Measurements from ENCODE around the gene CDKL1.
"Not testable (repeated sequence)": the region's sequence is repeated elsewhere in the genome, so short reads cannot be mapped to it uniquely, and the experiment has no call there.

The CDKL1 gene

DNA sequence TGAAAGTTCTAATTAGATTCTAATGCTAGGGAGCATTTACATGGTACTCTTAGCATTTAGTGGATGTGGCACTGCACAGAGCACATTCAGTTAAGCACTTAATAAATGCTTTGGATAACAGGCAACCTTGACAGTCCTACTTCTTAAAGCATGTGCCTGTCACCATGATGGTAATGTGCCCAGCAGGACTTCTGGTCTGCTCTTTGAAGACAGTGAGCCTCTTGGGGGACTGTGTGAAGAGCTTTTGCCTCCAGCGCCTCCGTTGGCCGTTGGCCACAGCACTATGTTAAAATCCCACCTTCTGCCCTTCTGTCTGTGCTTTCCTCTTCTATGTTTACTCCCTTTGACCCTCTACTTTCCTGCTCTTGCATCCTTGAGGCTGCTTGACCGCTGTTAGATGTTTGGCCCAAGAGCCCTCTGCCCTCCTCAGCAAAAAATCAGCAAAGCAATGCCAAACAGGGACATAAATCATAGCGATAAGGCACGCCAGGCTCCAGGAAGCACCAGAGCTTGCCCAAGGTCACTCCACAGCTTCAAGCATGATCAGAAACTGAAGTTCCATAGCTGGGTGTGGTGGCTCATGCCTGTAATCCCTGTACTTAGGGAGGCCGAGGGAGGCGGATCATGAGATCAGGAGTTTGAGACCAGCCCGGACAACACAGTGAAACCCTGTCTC is 8.3 kb downstream of the CDKL1 start:
- in situ Hi-C loops (cut with MboI; ENCODE audit: low sequenced_read_pairs), result no loop called here

DNA sequence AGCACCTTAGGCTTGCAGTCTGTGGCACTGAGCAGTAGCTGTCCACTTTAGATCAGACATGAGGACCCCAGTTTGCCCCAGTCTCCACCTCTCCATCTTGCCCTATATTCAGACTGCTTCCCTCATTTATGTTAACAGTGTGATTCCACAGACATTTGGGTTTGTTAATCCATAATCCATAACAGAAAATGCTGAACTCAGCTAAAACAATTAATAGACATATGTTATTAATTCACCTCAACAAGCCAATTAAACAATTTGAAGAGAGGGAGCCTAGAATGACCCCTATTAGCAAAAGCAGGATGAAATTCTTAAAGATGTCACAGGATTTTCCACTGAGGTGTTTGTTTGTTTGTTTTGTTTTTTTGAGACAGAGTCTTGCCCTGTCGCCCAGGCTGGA is 9.1 kb downstream of the CDKL1 start:
- in situ Hi-C loops (cut with MboI; ENCODE audit: low sequenced_read_pairs), result no loop called here

DNA sequence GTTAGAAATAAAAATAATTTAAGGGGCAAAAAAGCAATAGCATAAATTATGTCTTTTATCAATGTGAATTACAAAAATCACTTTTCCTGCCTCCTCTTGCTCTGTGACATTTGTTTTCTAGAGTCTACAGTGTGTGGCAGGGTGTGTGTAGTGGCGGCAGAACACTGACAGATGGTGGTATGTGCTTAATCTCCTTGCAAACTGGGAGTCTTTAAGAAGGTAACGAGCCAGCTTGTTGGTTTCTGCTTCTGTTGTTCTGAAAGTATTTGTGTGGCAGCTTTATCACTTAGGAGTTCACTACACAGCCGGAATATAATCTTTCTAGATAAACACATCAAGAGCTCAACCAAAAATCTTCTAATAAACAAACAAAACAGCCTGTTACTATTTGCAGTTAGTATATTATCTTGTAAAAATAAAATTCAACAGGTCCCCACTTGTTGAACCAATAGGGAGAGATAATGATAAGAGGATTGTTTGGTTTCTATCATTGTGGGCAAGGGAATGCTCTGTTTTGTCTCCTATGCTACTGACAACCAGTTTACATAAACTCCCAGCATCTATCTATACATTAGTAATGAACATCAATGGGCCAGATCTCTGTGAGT is 13.0 kb downstream of the CDKL1 start:
- in situ Hi-C loops (cut with MboI; ENCODE audit: low sequenced_read_pairs), result no loop called here

DNA sequence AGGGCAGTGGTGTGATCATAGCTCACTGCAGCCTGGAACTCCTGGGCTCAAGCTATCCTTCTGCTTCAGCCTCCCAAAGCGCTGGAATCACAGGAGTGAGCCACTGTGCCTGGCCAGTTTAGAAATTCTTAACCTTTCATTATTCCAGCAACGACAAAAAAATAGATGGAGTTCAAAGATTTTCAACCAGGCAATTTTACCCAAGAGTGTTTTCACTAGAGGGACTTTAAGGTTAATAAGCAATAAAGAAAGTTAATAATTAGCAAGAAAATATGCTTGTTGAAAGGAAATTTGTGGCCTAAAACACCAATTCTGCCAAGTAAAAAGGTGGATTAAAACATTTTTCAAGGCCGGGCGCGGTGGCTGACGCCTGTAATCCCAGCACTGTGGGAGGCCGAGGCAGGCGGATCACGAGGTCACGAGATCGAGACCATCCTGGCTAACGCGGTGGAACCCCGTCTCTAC is 14.8 kb downstream of the CDKL1 start:
- in situ Hi-C loops (cut with MboI; ENCODE audit: low sequenced_read_pairs), result no loop called here

DNA sequence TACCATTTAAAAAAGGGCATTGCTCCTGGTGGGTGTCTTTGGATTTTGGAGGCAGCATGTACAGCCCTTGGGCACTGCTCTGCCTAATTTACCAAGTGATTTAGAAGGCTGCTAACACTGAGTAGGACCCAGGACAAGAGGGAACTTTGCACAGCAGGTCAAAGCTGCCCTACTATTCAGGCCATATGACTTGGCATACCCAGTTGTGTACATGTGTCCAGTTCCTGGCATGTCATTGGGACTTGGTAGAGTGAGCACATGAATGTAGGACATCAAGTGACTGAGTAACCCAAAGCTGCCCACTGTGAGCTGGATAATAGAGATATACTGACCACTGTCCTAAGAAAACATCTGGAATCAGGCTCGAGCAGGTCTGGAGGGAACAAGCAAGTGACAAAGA is 15.7 kb downstream of the CDKL1 start:
- in situ Hi-C loops (cut with MboI; ENCODE audit: low sequenced_read_pairs), result no loop called here

DNA sequence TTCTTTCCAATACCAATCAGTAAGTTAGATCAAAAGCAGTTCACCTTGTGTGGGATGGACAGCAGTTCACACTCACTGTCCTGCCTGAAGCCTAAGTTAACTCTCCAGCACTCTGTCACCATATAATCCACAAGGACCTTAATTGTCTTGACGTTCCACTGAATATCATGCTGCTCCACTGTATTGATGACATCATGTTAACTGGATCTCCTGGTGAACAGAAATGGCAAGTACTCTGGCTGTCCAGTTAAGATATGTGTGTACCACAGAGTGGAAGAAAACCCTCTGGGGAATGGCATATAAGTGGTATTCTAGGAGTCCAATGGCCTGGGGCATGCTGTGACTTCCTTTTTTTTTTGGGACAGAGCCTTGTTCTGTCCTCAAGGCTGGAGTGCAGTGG is 16.2 kb downstream of the CDKL1 start:
- in situ Hi-C loops (cut with MboI; ENCODE audit: low sequenced_read_pairs), result no loop called here

DNA sequence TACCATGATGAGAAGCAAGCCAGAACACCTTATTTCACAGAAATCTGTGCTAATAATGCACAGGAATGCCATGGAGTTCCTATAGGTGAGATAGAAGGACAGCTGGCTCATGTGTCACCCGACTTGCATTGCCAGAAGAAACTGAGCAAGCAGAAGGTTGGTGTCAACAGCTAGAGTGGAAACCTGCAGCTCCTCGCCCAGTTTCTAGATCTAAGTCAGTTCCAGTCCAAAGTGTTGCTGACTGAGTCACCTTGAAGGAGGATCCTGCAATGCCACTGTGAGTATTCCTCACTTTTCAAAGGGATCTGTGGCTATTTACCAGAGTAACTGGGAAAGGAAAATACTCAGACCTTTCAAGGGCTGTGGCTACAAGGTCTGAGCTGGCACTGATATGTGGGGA is 17.1 kb downstream of the CDKL1 start:
- in situ Hi-C loops (cut with MboI; ENCODE audit: low sequenced_read_pairs), result no loop called here

DNA sequence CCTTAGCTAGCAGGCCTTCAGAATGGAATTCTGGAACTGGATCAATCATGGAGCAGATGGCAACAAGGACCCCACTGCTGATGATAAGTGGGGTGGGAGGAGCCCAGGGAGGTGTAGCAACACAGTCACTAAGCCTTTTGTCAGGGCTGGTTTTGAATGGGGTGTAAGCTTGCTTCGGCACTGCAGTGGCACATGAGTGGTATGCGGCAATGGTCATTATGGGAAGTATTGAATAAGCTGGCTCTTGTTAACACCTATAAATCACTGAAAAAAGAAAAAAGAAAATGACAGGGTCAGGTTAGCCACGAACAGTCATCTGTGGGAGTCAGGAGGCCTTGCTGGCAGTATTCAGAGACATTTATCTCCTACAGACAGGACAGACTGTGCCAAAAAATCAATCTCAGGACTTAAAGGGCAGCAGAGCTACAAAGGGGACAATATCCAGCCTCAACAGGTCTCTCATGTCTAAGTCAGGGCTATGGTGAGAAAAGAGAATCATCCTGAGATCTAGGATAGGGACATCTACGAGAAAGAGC is 19.1 kb downstream of the CDKL1 start:
- in situ Hi-C loops (cut with MboI; ENCODE audit: low sequenced_read_pairs), result no loop called here

DNA sequence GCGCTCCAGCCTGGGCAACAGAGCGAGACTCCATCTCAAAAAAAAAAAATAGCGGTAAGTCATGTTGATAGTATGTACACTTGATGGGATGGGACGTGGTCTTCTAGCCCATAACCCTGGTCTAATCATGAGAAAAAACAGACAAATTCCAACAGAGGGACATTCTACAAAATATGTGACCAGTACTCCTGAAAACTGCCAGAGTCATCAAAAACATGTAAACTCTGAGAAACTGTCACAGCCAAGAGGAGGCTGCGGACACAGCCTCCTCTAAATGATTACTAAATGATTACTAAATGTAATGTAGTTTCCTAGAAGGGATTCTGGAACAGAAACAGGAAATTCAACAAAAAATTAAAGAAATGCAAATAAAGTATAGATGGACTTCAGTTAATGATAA is 20.9 kb downstream of the CDKL1 start:
- in situ Hi-C loops (cut with MboI; ENCODE audit: low sequenced_read_pairs), result no loop called here

DNA sequence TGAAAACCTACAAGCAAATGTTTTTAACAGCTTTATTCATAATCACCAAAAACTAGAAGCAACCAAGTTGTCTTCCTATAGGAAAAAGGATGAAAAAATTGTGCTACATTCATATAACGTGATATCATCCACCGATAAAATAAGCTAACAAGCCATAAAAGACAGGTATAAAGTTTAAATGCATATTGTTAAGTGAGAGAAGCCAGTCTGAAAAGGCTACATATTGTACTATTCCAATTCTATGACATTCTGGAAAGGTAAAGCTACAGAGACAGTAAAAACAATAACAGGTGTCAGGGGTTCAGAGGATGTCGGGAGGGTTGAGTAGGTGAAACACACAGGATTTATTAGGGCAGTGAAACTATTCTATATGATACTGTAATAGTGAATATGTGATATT is 22.7 kb downstream of the CDKL1 start:
- in situ Hi-C loops (cut with MboI; ENCODE audit: low sequenced_read_pairs), result no loop called here

DNA sequence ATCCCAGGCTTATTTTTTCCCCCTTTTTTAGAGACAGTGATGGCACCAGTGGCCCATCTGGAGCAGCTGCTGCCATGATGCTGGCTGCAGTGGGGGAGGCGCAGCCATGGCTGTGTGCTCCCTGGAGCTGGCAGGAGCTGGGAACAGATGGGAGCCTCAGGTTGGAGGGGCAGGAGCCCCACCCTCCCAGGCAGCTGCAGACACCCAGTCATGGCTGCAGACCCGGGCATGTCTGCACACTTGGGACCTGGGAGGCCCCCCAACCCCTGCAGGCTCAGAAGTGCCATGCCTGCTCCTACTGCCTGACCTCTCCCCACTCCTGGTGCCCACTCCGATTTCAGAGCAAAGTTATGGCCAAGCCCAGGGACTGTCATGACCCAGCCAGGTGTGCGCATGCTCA is 25.1 kb downstream of the CDKL1 start:
- in situ Hi-C loops (cut with MboI; ENCODE audit: low sequenced_read_pairs), result no loop called here

DNA sequence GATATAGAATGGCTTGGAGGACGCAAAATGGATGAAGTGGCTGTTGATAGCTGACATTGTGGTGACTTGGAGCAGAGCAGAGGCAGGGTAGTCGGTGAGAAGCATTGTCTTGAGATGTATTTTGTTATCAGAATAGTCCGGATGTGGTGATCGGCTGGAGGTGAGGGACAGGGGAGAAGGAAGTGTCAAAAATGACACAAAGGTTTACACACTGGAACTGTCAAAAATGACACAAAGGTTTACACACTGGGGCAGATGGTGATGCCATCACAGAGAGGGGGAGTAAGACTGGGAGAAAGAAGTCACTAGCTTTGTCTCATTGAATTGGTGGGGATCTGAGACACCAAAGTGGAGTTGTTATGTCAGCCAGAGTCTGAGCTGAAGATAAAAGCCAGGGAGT is 30.1 kb downstream of the CDKL1 start:
- in situ Hi-C loops (cut with MboI; ENCODE audit: low sequenced_read_pairs), result no loop called here

DNA sequence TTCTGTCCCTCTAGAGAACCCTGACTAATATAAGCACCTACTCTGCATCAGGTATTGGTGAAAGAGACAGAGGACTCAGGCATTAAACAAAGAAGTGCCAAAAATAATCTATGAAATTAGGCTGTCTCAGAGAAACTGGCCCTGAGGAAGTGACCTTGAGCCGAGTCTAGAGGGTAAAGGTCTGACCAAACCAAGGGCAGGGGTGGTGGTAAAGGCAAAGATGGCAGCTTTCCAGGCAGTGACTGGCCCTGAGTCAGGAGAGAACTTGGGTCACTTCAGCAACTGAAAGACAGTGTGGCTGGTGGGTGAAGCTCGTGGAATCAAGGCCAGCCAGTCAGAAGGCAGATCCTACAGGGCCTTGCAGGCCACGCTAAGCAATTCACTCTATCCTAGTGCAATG is 30.6 kb downstream of the CDKL1 start:
- in situ Hi-C loops (cut with MboI; ENCODE audit: low sequenced_read_pairs), result no loop called here

DNA sequence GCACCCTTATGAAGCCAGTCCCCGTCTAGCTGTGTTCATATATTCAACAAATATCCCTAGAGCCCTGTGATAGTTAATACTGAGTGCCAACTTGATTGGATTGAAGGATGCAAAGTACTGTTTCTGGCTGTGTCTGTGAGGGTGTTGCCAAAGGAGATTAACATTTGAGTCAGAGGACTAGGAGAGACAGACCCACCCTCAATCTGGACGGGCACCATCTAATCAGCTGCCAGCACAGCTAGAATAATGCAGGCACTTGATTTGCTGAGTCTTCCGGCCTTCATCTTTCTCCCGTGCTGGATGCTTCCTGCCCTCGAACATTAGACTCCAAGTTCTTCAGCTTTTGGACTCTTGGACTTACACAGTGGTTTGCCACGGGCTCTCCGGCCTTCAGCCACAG is 31.1 kb downstream of the CDKL1 start:
- in situ Hi-C loops (cut with MboI; ENCODE audit: low sequenced_read_pairs), result not testable (repeated sequence)

DNA sequence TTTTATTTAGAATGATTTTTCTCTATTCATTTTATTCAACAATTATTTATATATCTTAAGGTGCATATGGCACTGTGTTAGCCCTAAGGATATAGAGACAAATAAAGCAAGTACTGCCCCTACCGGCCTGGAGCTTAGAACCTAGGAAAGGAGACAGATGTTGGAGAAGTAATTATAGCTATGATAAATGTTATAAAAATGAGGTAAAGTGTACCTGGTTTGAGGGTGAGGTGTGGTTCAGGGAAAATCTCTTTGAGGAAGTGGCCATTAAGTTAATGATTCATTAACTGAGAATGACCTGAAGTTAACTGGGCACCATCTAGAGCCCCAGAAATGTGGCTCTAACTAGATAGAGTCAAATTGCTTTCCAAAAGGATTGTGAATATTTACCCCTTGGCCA is 31.9 kb downstream of the CDKL1 start:
- in situ Hi-C loops (cut with MboI; ENCODE audit: low sequenced_read_pairs), result no loop called here

DNA sequence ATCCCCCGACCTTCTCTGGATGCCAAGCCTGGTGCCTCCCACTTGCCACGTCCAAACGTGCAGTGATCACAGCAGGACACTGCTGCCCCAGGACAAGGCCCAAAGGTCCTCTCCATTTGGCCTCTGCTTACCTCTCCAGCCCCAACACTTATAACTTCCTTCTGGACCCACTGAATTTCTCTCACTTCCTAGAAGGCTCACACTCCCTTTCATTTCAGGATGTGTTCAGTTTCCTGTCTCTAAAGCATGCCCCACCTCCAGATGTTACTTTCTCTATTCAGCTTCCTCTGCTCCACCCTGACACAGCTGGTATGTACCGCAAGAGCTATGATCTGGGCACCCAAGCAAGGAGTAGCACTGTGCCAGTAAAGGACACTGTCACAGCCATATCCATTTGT is 33.0 kb downstream of the CDKL1 start:
- in situ Hi-C loops (cut with MboI; ENCODE audit: low sequenced_read_pairs), result no loop called here

DNA sequence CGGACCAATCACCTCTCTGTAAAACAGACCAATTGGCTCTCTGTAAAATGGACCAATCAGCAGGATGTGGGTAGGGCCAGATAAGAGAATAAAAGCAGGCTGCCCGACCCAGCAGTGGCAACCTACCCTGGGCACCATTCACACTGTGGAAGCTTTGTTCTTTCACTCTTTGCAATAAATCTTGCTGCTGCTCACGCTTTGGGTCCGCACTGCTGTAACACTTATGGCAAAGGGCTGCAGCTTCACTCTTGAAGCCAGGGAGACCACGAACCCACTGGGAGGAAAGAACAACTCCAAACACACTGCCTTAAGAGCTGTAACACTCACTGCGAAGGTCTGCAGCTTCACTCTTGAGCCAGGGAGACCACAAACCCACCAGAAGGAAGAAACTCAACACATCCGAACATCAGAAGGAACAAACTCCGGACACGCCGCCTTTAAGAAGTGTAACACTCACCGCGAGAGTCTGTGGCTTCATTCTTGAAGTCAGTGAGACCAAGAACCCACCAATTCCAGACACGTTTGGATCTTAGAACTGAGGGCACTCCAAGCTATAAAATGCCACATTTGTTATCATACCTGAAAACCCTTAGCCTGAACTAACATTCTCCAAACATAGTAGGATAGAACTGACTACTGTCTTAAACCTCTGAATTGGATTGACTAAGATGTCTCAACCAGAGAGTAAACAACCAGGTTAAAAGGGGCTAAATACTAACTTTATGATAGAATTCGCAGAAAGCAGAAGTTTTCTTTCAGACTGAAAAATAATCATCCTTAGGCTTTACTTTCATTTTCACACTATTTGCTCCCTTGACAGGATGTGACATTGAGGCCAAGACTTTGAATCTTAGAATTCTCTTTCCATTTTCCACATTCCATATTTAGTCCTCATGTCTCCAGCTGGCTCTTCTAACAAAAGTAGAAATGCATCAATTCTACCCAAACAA is 33.6 kb downstream of the CDKL1 start:
- in situ Hi-C loops (cut with MboI; ENCODE audit: low sequenced_read_pairs), result no loop called here

DNA sequence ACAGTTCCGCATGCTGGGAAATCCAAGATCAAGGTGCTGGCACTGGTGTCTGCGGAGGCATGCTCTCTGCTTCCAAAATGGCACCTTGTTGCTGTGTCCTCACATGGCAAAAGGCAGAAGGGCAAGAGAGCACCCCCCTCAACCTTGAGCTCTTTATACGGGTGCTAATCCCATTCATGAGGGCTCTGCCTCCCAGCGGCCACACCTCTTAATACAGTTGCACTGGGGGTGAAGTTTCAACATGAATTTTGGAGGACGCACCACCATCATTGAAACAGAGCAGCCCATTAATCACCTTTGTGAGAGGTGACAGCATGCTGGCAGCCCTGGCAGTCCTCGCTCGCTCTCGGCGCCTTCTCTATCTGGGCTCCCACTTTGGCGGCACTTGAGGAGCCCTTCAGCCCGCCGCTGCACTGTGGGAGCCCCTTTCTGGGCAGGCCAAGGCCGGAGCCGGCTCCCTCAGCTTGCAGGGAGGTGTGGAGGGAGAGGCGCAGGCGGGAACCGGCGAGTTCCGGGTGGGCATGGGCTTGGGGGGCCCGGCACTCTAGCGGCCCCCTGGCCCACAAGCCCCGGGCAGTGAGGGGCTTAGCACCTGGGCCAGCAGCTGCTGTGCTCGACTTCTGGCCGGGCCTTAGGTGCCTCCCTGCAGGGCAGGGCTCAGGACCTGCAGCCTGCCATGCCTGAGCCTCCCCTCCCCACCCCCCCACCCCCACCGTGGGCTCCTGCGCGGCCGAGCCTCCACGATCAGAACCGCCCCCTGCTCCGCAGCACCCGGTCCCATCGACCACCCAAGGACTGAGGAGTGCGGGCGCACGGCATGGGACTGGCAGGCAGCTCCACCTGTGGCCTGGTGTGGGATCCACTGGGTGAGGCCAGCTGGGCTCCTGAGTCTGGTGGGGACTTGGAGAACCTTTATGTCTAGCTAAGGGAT is 34.9 kb downstream of the CDKL1 start:
- in situ Hi-C loops (cut with MboI; ENCODE audit: low sequenced_read_pairs), result not testable (repeated sequence)

DNA sequence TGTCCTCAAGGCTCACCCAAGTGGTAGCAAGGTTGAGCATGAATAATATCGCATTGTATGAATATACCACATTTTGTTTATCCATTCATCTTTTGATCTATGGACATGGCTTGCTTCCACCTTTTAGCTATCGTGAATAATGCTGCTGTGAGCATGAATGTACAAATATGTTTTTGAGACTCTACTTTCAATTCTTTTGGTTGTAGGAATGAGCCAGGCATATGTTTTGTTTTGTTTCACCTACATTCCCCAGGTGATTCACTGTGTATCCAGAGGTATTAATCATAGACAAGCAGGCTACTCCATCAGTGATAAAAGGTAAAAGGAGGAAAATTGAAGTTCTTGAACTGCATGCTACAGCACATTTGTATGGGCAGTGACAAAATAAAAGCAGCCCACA is 35.8 kb downstream of the CDKL1 start:
- in situ Hi-C loops (cut with MboI; ENCODE audit: low sequenced_read_pairs), result no loop called here

DNA sequence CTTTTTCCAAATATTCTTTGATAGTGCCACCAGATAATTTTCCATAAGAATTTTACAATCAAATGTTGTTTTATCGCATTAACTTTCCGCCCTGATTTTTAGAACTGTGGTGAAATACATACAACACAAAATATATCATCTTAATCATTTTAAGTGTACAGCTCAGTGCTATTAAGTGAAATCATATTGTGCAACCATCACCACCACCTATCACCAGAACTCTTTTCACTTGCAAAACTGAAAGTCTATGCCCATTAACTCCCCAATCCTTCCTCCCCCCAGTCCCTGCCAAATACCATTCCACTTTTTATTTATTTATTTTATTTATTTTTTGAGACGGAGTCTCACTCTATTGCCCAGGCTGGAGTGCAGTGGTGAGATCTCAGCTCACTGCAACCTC is 36.6 kb downstream of the CDKL1 start:
- in situ Hi-C loops (cut with MboI; ENCODE audit: low sequenced_read_pairs), result no loop called here

DNA sequence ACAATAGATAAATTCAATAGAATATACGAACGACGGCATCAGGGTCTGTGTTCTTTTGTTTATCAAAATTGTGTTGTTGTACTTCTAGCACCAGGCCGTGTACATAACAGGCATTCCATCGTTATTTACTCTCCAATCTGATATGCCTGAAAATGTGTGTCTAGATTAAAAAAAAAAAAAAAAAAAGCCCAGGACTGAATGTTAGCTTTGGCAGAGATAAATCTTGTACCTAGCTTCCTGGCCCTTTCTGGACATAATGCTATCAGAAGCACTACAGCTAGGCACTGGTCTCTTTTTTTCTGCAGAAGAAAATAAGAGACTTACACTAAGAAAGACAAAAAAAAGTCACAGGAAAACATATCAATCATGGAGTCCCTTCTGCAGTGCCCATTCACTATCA is 37.0 kb downstream of the CDKL1 start:
- in situ Hi-C loops (cut with MboI; ENCODE audit: low sequenced_read_pairs), result no loop called here
